ENCODE measurements around the gene TMEM151B. TPM values are rescaled to one million over a fixed set of nuclear protein-coding genes. Genes with fewer than 3 reads are reported as not detected.

The TMEM151B gene
- total RNA-seq, 1 donor from 2014 or later = not detected

DNA sequence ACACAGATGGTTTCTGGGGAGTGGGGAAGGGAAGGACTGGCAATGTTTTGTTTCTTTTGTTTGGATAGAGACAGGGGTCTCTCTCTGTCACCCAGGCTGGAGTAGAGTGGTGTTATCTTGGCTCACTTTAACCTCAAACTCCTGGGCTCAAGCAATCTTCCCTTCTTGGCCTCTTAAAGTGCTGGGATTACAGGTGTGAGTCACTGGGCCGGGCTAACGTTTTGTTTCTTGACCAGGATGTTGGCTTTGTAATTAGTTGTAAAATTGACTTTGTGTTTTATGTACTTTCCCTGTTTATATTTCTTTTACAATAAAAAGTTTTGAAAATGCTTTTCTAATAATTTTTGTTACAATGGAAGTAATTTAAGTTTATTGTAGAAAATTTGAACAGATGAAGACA lies 83.1 kb downstream of the TMEM151B start:
- intact Hi-C loops (cut with micrococcal nuclease) = no loop called here

DNA sequence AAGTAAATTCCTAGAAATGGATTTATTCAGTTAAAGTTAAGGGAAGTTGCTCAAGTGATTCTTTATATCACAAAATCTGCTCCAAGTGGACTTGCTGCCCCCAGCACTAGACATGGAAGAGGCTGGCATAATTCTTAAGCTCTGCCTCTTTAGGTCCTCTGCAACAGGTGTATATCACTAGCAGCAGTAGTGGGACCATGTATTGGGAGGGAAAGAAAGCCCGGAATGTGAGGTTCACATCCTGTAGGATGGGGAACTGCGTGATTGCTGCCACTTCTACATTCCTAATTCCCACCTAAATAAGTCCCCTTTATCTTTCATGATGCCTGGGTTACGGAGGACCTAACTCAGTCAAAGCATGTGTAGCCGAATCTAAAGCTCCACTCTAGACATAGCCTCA lies 85.4 kb downstream of the TMEM151B start:
- intact Hi-C loops (cut with micrococcal nuclease) = no loop called here

DNA sequence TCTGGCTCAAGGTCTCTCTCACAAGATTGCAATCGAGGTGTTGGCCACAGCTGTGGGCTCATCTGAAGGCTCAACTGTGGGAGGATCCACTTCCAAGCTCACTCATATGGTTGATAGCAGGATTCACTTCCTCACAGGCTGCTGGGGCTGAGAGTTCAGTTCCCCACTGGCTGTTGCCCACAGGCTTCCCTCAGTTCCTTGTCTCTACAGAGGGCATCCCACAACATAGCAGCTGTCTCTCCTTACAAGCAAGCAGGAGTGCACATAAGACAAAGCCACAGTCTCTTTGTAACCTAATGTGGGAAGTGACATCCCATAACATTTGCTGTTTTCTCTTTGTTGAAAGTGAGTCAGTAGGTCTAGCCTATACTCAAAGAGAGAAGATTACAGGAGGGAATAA lies 86.2 kb downstream of the TMEM151B start:
- intact Hi-C loops (cut with micrococcal nuclease) = no loop called here

Other genes with a start within 250 kb of the TMEM151B start
- gene MRPL14, start 143.0 kb upstream of the TMEM151B start, total RNA-seq = 53.9 and 54.6 TPM in 2 replicates
- gene TMEM63B, start 142.9 kb upstream of the TMEM151B start, total RNA-seq = 13.8 and 14.5 TPM in 2 replicates
- gene CAPN11, start 111.6 kb upstream of the TMEM151B start, total RNA-seq = not detected in 2 replicates
- not detected in 2 replicates for gene MYMX, start 53.5 kb upstream of the TMEM151B start, total RNA-seq
- 33.5 and 39.7 TPM in 2 replicates for gene SLC29A1, start 46.9 kb upstream of the TMEM151B start, total RNA-seq
- 762 and 772 TPM in 2 replicates for gene HSP90AB1, start 23.3 kb upstream of the TMEM151B start, total RNA-seq
- 31.6 and 34.6 TPM in 2 replicates for gene SLC35B2, start 12.9 kb upstream of the TMEM151B start, total RNA-seq
- 32.6 and 39.2 TPM in 2 replicates for gene NFKBIE, start 4.9 kb upstream of the TMEM151B start, total RNA-seq
- gene AARS2, start 42.9 kb downstream of the TMEM151B start, total RNA-seq = 19.8 and 20.0 TPM in 2 replicates
- not detected in 2 replicates for gene SPATS1, start 72.2 kb downstream of the TMEM151B start, total RNA-seq
- 24.1 and 26.6 TPM in 2 replicates for gene CDC5L, start 117.3 kb downstream of the TMEM151B start, total RNA-seq